GM12801 (cell line): ENCODE measurements around the gene CCDC54.

Experiments
- CTCF ChIP-seq: IDR thresholded peaks from one replicate; pipeline ENCODE4 v1.5.1; 2011; ENCODE audit warnings: control low read depth; ENCODE audit not compliant: insufficient read length; ENCODE audit errors: extremely low read depth

CCDC54 gene

GRCh38 chr3:107370907-107371306, 6.3 kb upstream of the CCDC54 start:
- TF ChIP-seq CTCF = no peak

- TF ChIP-seq CTCF = no peak
These were observed 4.7 kb upstream of the CCDC54 start for GRCh38 chr3:107372506-107372905.

- no peak for TF ChIP-seq CTCF
These were observed 3.3 kb upstream of the CCDC54 start for GRCh38 chr3:107373896-107374295.

GRCh38 chr3:107375682-107376081, 1.6 kb upstream of the CCDC54 start:
- no peak for TF ChIP-seq CTCF

- no peak for TF ChIP-seq CTCF
These were observed 5.4 kb downstream of the CCDC54 start for GRCh38 chr3:107382631-107383030.

- TF ChIP-seq CTCF = no peak
These were observed 7.2 kb downstream of the CCDC54 start for GRCh38 chr3:107384428-107384827.

- no peak for TF ChIP-seq CTCF
These were observed 7.7 kb downstream of the CCDC54 start for GRCh38 chr3:107384907-107385306.

- TF ChIP-seq CTCF = no peak
These were observed 10.3 kb downstream of the CCDC54 start for GRCh38 chr3:107387555-107387954.
